NCI-H2081 (cell line): ENCODE data around the gene ENAH.
"Not testable (repeated sequence)": the region's sequence is repeated elsewhere in the genome, so short reads cannot be mapped to it uniquely, and the experiment has no call there.

Experiments
- DNase-seq, 2 experiments: peaks; one replicate each; lab custom pipeline; 2025; lab: John Stamatoyannopoulos, UW

Gene ENAH

GRCh38 chr1:225525377-225525776 lies 127.5 kb downstream of the ENAH start:
- no peak for DNase-seq

GRCh38 chr1:225524570-225524969 lies 128.4 kb downstream of the ENAH start:
- DNase-seq: no peak

GRCh38 chr1:225523263-225523950 lies 129.5 kb downstream of the ENAH start:
- DNase-seq: no peak

GRCh38 chr1:225522588-225523262 lies 130.2 kb downstream of the ENAH start:
- DNase-seq: no peak

GRCh38 chr1:225520587-225521227 lies 132.2 kb downstream of the ENAH start:
- no peak for DNase-seq

GRCh38 chr1:225519166-225519863 lies 133.6 kb downstream of the ENAH start:
- no peak for DNase-seq

- DNase-seq: no peak
Observed at GRCh38 chr1:225517697-225518096, 135.2 kb downstream of the ENAH start.

- no peak for DNase-seq
Observed at GRCh38 chr1:225517221-225517620, 135.7 kb downstream of the ENAH start.

- DNase-seq: no peak
Observed at GRCh38 chr1:225514671-225515081, 138.2 kb downstream of the ENAH start.

- not testable (repeated sequence) for DNase-seq
Observed at GRCh38 chr1:225513576-225513975, 139.3 kb downstream of the ENAH start.

- DNase-seq: no peak
Observed at GRCh38 chr1:225511828-225512381, 141.0 kb downstream of the ENAH start.

- DNase-seq: not testable (repeated sequence)
Observed at GRCh38 chr1:225510740-225511139, 142.2 kb downstream of the ENAH start.

- no peak for DNase-seq
Observed at GRCh38 chr1:225509770-225510169, 143.2 kb downstream of the ENAH start.

GRCh38 chr1:225509376-225509707 lies 143.6 kb downstream of the ENAH start:
- DNase-seq: no peak

GRCh38 chr1:225508538-225509375 lies 144.2 kb downstream of the ENAH start:
- peak; percentile 25 to 75 for DNase-seq

- DNase-seq: no peak
Observed at GRCh38 chr1:225506727-225507126, 146.2 kb downstream of the ENAH start.

- DNase-seq: no peak
Observed at GRCh38 chr1:225504776-225505175, 148.1 kb downstream of the ENAH start.

GRCh38 chr1:225500624-225501192 lies 152.2 kb downstream of the ENAH start:
- no peak for DNase-seq

GRCh38 chr1:225498549-225499136 lies 154.3 kb downstream of the ENAH start:
- DNase-seq: no peak

GRCh38 chr1:225494789-225495359 lies 158.0 kb downstream of the ENAH start:
- DNase-seq: no peak
